HepG2 (cell line): ENCODE results near the gene KRT24. TPM values are rescaled to one million over a fixed set of nuclear protein-coding genes. Genes with fewer than 3 reads are reported as not detected.

ENCODE experiments used
- ATAC-seq: fragments of 200-7000 bp; cut with Tn5 transposase; 3 replicates; pipeline ENCODE4 v1.9.1; 2020; ENCODE audit warnings: mild to moderate bottlenecking, moderate library complexity
- BruUV-seq: library from RNA; stranded (reverse); fragments of 400-500 nt; replicated peaks from 2 replicates; lab custom pipeline; 2021; lab: Mats Ljungman, UMichigan
- CTCF ChIA-PET: fragments of 300-600 bp; formaldehyde crosslinking; extraction: SDS; loops from one replicate; lab custom pipeline; 2021; ENCODE audit warnings: low total read pairs, inconsistent platforms, low intra/inter-chr PET ratio; lab: Yijun Ruan, JAX
- POLR2A ChIA-PET: fragments of 350-600 bp; sonication (Branson Sonifier 250); formaldehyde crosslinking; loops from one replicate; lab custom pipeline; 2020; ENCODE audit warnings: antibody characterized with exemption, inconsistent platforms; lab: Yijun Ruan, JAX
- DNase-seq: peaks from one replicate; pipeline ENCODE4 v3.0.0-alpha.2; 2015; ENCODE audit warnings: low spot score
- FAIRE-seq: peaks from 3 replicates; lab custom pipeline; 2011; peaks lifted over from hg19 to GRCh38; lab: Jason Lieb, UNC
- H2AFZ ChIP-seq: one replicate; pipeline ENCODE4 v1.6.1; 2011; ENCODE audit warnings: low read length, inconsistent platforms
- H3K27ac ChIP-seq: fragments of 300-600 bp; 3 replicates; pipeline ENCODE4 v1.8.0; 2011; ENCODE audit warnings: mixed run types, mild to moderate bottlenecking, mixed read lengths, low read length, inconsistent platforms; ENCODE audit not compliant: insufficient read depth; ENCODE audit errors: extremely low read length
- H3K27me3 ChIP-seq, 2 experiments: fragments of 200-600 bp in 1 of 2; 2 replicates in 1 of 2; 3 replicates in 1 of 2; pipeline versions ENCODE4 v1.6.0 to v1.8.0; 2011; ENCODE audit warnings: low read length in 2 of 2, mild to moderate bottlenecking in 2 of 2, moderate library complexity in 2 of 2, inconsistent platforms in 1 of 2; ENCODE audit not compliant: insufficient read depth in 2 of 2, control insufficient read depth in 1 of 2
- H3K36me3 ChIP-seq, 2 experiments: fragments of 200-600 bp in 1 of 2; replicated peaks in 1 of 2; 2 replicates in 1 of 2; 3 replicates in 1 of 2; pipeline versions ENCODE4 v1.5.1 to v1.8.0; 2011; ENCODE audit warnings: low read length in 2 of 2, inconsistent platforms in 1 of 2; ENCODE audit not compliant: insufficient read depth in 2 of 2, control insufficient read depth in 1 of 2
- H3K4me1 ChIP-seq: 2 replicates; pipeline ENCODE4 v1.5.1; 2012; ENCODE audit warnings: low read length, inconsistent platforms; ENCODE audit not compliant: insufficient read depth
- H3K4me2 ChIP-seq: 2 replicates; pipeline ENCODE4 v1.6.0; 2011; ENCODE audit warnings: low read depth, low read length, inconsistent platforms
- H3K4me3 ChIP-seq, 3 experiments: fragments of 200-600 bp in 1 of 3; sonication (generic), shearing (Covaris generic) in 1 of 3; replicated peaks in 1 of 3; 2 replicates each; pipeline ENCODE4 v1.5.1; 2011 to 2016; ENCODE audit warnings: low read length in 3 of 3, inconsistent platforms in 2 of 3, low read depth in 2 of 3, mild to moderate bottlenecking in 2 of 3, control low read depth in 1 of 3, mixed read lengths in 1 of 3; ENCODE audit not compliant: insufficient read depth in 1 of 3
- H3K79me2 ChIP-seq: one replicate; pipeline ENCODE4 v1.6.1; 2011; ENCODE audit warnings: low read length, inconsistent platforms; ENCODE audit not compliant: insufficient read depth
- H3K9ac ChIP-seq: 2 replicates; pipeline ENCODE4 v1.6.0; 2011; ENCODE audit warnings: mild to moderate bottlenecking, low read depth, low read length, inconsistent platforms; ENCODE audit not compliant: insufficient read depth
- H3K9me3 ChIP-seq: 2 replicates; pipeline ENCODE4 v1.5.1; 2012; ENCODE audit warnings: mild to moderate bottlenecking, low read length
- H4K20me1 ChIP-seq: 2 replicates; pipeline ENCODE4 v1.6.0; 2011; ENCODE audit warnings: inconsistent platforms, mild to moderate bottlenecking, low read length, moderate library complexity; ENCODE audit not compliant: insufficient read depth
- FOXK1 ChIP-seq: sonication (generic); formaldehyde crosslinking; IDR thresholded peaks from 2 replicates; pipeline ENCODE4 v1.4.0; 2020; ENCODE audit warnings: low read depth, missing genetic modification reagents, borderline replicate concordance
- FOXP1 ChIP-seq, 2 experiments: fragments of 450-650 bp in 1 of 2; IDR thresholded peaks; 2 replicates each; pipeline ENCODE4 v1.6.1; 2017 to 2018; ENCODE audit warnings: antibody characterized with exemption in 1 of 2
- HMG20B ChIP-seq: conservative IDR thresholded peaks from 2 replicates; pipeline ENCODE4 v1.6.1; 2016; ENCODE audit warnings: missing genetic modification reagents, missing compliant biosample characterization
- KAT7 ChIP-seq: IDR thresholded peaks from 2 replicates; pipeline ENCODE4 v1.6.1; 2018; ENCODE audit warnings: borderline replicate concordance, missing compliant biosample characterization
- NFIB ChIP-seq: sonication (generic); formaldehyde crosslinking; IDR thresholded peaks from 2 replicates; pipeline ENCODE4 v1.9.0; 2021; ENCODE audit warnings: missing genetic modification reagents, mild to moderate bottlenecking, borderline replicate concordance
- NR2F2 ChIP-seq: IDR thresholded peaks from 2 replicates; pipeline ENCODE4 v1.6.1; 2012; ENCODE audit warnings: low read depth, inconsistent platforms, borderline replicate concordance
- RBFOX2 ChIP-seq: fragments of 200-400 bp; formaldehyde crosslinking; IDR thresholded peaks from 2 replicates; pipeline ENCODE4 v1.6.1; 2017; ENCODE audit warnings: low read depth, mild to moderate bottlenecking, low read length
- TP53 ChIP-seq: sonication (generic); formaldehyde crosslinking; conservative IDR thresholded peaks from 2 replicates; pipeline ENCODE4 v1.4.0; 2020; ENCODE audit warnings: missing genetic modification reagents
- ZBTB7A ChIP-seq: sonication (generic); formaldehyde crosslinking; IDR thresholded peaks from 2 replicates; pipeline ENCODE4 v1.8.0; 2022; ENCODE audit warnings: mild to moderate bottlenecking, missing genetic modification reagents
- ZFP1 ChIP-seq: IDR thresholded peaks from 2 replicates; pipeline ENCODE4 v1.6.1; 2016
- ZFP37 ChIP-seq: sonication (generic); formaldehyde crosslinking; IDR thresholded peaks from 2 replicates; pipeline ENCODE4 v1.4.0; 2020; ENCODE audit warnings: missing genetic modification reagents, borderline replicate concordance
- ZNF235 ChIP-seq: sonication (generic); formaldehyde crosslinking; IDR thresholded peaks from 2 replicates; pipeline ENCODE4 v1.8.1; 2023; ENCODE audit warnings: mild to moderate bottlenecking, missing genetic modification reagents, borderline replicate concordance
- ZNF883 ChIP-seq: sonication (generic); formaldehyde crosslinking; IDR thresholded peaks from 2 replicates; pipeline ENCODE4 v1.5.1; 2020; ENCODE audit warnings: mild to moderate bottlenecking, missing genetic modification reagents; ENCODE audit errors: not compliant biosample characterization
- ZZZ3 ChIP-seq: sonication (generic); formaldehyde crosslinking; IDR thresholded peaks from 2 replicates; pipeline ENCODE4 v1.4.0; 2020; ENCODE audit warnings: missing genetic modification reagents, mild to moderate bottlenecking, borderline replicate concordance
- WGBS: methylation state at CpG from one replicate; pipeline ENCODE4 v1.1.6; 2017; ENCODE audit warnings: low lambda C conversion rate; 5-methylcytosine and 5-hydroxymethylcytosine counted together
- in situ Hi-C: cut with HindIII; loops from 2 replicates; pipeline ENCODE4 v1.10.0; 2017; ENCODE audit warnings: low pct_unique_long_range_greater_than_20kb; ENCODE audit not compliant: extremely low pct_ligation_motif_present
- intact Hi-C: fragments of 100-400 bp; cut with micrococcal nuclease; formaldehyde crosslinking; loops from one replicate; pipeline ENCODE4 v1.10.0; 2022; ENCODE audit not compliant: unreplicated experiment
- polyA plus RNA-seq, 8 experiments: library from polyadenylated mRNA; depleted of rRNA in 3 of 8; stranded (reverse) in 7 of 8; unstranded in 1 of 8; fragments of >200 nt; fragmentation: Illumina TruSeq in 4 of 8; extraction: Trizol in 4 of 8; gene quantifications; 2 replicates each; pipeline versions ENCODE4 v1.2.1 to v1.2.3, GENCODE V29; 2011 to 2016; ENCODE audit warnings: low read depth in 4 of 8, missing spikeins in 1 of 8, mixed read lengths in 1 of 8; ENCODE audit not compliant: insufficient read depth in 1 of 8
- total RNA-seq, 5 experiments: library from RNA; depleted of rRNA; stranded (reverse); fragments of >200 nt; fragmentation: Illumina TruSeq; extraction: Trizol; gene quantifications; 2 replicates each; pipeline ENCODE4 v1.2.3, GENCODE V29; 2016; ENCODE audit warnings: low read depth in 1 of 5
- TF ChIP-seq, protein P1 (sequence below): sonication (generic); formaldehyde crosslinking; IDR thresholded peaks from 2 replicates; pipeline ENCODE4 v1.4.0; 2020; ENCODE audit warnings: mild to moderate bottlenecking, missing genetic modification reagents

KRT24 gene
- total and polyA plus RNA-seq, 2 of the 13 experiments (the other 11 are each of a cell fraction or from before 2014, with no cell fraction given), result not detected

DNA sequence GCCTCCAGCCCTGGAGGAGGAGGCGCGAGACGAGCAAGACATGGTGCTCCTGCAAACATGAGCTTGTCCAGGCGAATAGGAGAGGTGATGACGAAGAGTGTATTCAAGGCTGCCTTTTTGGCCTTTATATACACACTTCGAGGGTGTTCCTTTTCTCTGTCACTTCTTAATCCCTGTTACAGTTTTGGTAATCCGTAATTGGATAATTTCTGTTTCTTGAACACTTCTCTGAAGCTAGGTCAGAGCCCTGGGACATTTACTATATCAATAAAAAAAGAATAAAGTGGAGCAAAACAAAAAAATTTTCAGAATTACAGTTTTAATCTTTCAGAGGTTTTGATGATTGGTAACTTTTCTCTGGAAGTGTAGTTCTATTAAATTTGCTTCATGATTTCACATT lies at the start of gene KRT24 (continued):
- no peak for TF ChIP-seq RBFOX2
- TF ChIP-seq FOXK1, result no peak
- TF ChIP-seq ZNF883 (CRISPR knock-in tag), result no peak
- TF ChIP-seq KAT7 (CRISPR knock-in tag), result no peak
- no peak for TF ChIP-seq TP53

DNA sequence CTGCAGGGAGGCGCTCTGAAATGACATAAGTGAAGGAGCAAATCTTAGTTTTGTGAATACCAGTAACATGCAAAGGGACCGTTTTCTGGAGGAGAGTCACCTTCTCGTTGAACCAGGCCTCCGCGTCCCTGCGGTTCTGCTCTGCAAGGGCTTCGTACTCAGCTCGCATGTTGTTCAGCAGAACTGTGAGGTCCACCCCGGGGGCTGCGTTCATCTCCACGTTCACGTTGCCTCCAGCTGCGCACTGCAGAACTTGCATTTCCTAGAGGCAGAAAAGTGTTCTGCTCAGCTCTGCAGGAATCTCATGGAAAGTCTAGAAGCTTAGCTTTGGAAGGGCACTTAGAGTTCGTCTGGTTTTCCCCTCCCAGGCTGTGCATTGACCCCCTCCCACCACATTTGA lies 47.5 kb upstream of the KRT24 start:
- BruUV-seq, result no TSS peak
- H3K27me3 ChIP-seq, result peaks cover 0 to 6% of the 10 kb centered on the region in 2 experiments; a peak in 3 of 5 replicates
- FAIRE-seq (no peak), DNase-seq (no peak), ATAC-seq (no peak)
- H4K20me1 ChIP-seq, result no peaks in the 10 kb centered on the region
- TF ChIP-seq FOXP1 (IDR thresholded peaks at IDR 0.05), result no peak
- TF ChIP-seq FOXP1 (CRISPR knock-in tag; IDR thresholded peaks at IDR 0.05), result no peak
- no peak for TF ChIP-seq ZBTB7A (CRISPR knock-in tag)
- no peak for TF ChIP-seq ZFP1 (CRISPR knock-in tag)
- TF ChIP-seq ZZZ3 (CRISPR knock-in tag), result no peak
- TF ChIP-seq, protein P1, sequence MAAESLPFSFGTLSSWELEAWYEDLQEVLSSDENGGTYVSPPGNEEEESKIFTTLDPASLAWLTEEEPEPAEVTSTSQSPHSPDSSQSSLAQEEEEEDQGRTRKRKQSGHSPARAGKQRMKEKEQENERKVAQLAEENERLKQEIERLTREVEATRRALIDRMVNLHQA (CRISPR knock-in tag), result no peak
- TF ChIP-seq ZFP37 (CRISPR knock-in tag), result no peak
- TF ChIP-seq ZNF235, result no peak
- TF ChIP-seq NFIB (CRISPR knock-in tag), result no peak
- no peak for TF ChIP-seq NR2F2
- TF ChIP-seq HMG20B, result no peak
- H3K27ac ChIP-seq, result no peak overlapping the region
- no peak overlapping the region for H3K4me2 ChIP-seq
- H2AFZ ChIP-seq, result no peak overlapping the region
- POLR2A ChIA-PET, result no interaction called here
- H3K79me2 ChIP-seq, result no peaks in the 10 kb centered on the region
- no peaks in the 10 kb centered on the region for H3K36me3 ChIP-seq
- in situ Hi-C loops (no loop called here), intact Hi-C loops (no loop called here)
- CTCF ChIA-PET, result no interaction called here
- WGBS, result 54% methylated on average over 9 of the region's 14 CpGs
- no peaks in the 10 kb centered on the region for H3K4me1 ChIP-seq
- no peaks in the 10 kb centered on the region for H3K9me3 ChIP-seq
- no peak overlapping the region for H3K9ac ChIP-seq
- no peak overlapping the region for H3K4me3 ChIP-seq
